Measurements from ENCODE around the gene ADCY5. TPM values are rescaled to one million over a fixed set of nuclear protein-coding genes. Genes with fewer than 3 reads are reported as not detected.

Gene ADCY5
- total RNA-seq, 2 donors from 2014 or later = 5.6 to 7.8 TPM

DNA sequence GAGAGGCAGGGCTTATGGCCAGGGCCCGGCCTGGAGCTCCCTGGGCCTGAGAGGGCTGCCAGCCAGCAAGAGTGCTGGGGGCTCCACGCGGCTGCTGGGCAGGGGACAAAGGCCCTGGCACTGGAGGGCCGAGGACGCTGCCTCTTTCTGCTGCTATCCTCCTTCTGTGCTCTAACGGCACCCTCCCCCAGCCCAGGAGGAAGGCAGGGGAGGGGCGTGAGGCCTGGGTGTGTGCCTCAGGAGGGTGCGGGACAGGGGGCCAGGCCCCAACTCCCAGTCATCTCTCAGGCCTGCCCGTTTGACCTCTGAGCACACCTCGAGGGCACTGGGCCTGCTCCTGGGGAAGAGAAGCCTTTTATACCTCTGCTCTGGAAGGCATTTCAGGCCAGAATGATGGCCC is 115.5 kb downstream of the ADCY5 start:
- no peaks in the 10 kb centered on the region for H3K27me3 ChIP-seq
- DNase-seq = no peak
- H3K4me3 ChIP-seq = no peak overlapping the region
- no peaks in the 10 kb centered on the region for H3K9me3 ChIP-seq
- no peaks in the 10 kb centered on the region for H3K36me3 ChIP-seq
- TF ChIP-seq, protein P1, sequence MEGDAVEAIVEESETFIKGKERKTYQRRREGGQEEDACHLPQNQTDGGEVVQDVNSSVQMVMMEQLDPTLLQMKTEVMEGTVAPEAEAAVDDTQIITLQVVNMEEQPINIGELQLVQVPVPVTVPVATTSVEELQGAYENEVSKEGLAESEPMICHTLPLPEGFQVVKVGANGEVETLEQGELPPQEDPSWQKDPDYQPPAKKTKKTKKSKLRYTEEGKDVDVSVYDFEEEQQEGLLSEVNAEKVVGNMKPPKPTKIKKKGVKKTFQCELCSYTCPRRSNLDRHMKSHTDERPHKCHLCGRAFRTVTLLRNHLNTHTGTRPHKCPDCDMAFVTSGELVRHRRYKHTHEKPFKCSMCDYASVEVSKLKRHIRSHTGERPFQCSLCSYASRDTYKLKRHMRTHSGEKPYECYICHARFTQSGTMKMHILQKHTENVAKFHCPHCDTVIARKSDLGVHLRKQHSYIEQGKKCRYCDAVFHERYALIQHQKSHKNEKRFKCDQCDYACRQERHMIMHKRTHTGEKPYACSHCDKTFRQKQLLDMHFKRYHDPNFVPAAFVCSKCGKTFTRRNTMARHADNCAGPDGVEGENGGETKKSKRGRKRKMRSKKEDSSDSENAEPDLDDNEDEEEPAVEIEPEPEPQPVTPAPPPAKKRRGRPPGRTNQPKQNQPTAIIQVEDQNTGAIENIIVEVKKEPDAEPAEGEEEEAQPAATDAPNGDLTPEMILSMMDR (IDR thresholded peaks at IDR 0.05) = no peak
- H3K9ac ChIP-seq (ENCODE audit: low read depth in 2 of 2, low read length in 2 of 2) = no peak overlapping the region
- no peak overlapping the region for H3K27ac ChIP-seq
- intact Hi-C loops (cut with DNase I) = no loop called here
- H3K4me1 ChIP-seq = no peaks in the 10 kb centered on the region

DNA sequence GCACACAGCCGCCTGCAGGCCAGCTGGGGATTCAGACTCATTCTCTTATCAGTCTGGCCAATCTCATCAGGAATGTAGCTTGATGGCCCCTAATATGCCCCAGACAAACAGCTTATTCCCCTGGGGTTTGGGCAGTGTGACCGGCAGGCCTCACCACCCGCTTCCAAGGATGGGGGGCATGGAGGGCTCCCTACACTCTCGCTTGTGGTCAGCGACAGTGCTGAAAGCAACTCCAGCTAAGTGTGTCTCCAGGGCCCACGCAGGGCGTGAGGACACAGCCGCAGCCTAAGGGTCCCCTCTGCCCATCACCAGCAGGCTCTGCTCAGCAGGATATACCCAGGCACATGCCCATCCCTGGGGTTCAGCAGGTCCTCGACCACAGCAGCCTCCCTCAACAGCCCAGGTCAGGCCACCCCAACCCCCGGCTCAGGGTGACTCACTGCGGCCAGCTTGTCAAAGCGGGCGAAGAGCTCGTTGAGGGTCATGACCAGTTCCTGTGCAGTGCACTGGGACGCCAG is 116.7 kb downstream of the ADCY5 start:
- no peak for DNase-seq
- Histone ChIP-seq H3K9ac (ENCODE audit: low read depth in 2 of 2, low read length in 2 of 2) (no peak overlapping the region), H3K36me3 (no peaks in the 10 kb centered on the region), H3K4me3 (no peak overlapping the region), H3K27me3 (no peaks in the 10 kb centered on the region), H3K9me3 (no peaks in the 10 kb centered on the region), H3K4me1 (no peaks in the 10 kb centered on the region), H3K27ac (no peak overlapping the region)
- intact Hi-C loops (cut with DNase I) = no loop called here
- TF ChIP-seq, protein P1 (IDR thresholded peaks at IDR 0.05) = no peak

DNA sequence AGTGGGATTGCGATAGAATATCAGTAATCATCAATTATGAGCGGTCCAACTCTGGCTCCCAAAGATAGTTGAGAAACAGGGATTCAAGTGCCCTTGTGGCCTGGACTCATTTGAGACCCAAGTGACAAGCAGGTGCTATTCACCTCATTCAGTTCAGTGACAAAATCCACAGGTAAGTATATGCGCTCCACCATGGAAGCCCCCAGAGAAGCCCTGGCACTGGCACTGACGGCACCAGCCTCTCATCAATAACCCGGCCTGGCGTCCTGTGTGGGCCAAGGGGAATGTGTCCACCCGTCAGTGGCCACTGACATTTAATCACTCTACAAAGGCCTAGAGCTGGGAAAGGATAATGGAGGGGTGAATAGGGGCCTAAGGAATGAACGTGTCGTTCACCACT is 117.2 kb downstream of the ADCY5 start:
- Histone ChIP-seq H3K4me1 (no peaks in the 10 kb centered on the region), H3K4me3 (no peak overlapping the region), H3K36me3 (no peaks in the 10 kb centered on the region), H3K9ac (ENCODE audit: low read depth in 2 of 2, low read length in 2 of 2) (no peak overlapping the region), H3K27ac (no peak overlapping the region), H3K27me3 (no peaks in the 10 kb centered on the region), H3K9me3 (no peaks in the 10 kb centered on the region)
- intact Hi-C loops (cut with DNase I) = no loop called here
- no peak for DNase-seq
- TF ChIP-seq, protein P1 (IDR thresholded peaks at IDR 0.05) = no peak

DNA sequence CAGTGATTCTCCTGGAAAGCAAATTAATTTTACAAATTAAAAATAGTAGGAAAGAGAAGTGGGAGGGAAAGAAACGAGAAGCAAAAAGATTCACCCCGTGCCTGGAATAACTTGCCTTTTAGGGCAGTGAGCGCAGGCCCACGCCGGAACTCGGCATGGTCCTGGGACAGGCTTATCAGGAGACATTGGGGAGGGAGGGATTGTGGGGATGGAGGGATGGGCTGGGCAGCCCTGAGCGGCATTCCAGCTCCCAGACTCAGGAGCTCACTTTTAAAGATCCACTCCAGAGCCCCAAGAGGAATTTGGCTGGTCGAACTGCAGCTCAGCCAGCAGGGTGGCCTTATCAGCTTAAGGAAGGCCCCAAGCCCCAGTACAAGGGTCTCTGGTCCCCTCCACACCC is 117.9 kb downstream of the ADCY5 start:
- H3K36me3 ChIP-seq = no peaks in the 10 kb centered on the region

DNA sequence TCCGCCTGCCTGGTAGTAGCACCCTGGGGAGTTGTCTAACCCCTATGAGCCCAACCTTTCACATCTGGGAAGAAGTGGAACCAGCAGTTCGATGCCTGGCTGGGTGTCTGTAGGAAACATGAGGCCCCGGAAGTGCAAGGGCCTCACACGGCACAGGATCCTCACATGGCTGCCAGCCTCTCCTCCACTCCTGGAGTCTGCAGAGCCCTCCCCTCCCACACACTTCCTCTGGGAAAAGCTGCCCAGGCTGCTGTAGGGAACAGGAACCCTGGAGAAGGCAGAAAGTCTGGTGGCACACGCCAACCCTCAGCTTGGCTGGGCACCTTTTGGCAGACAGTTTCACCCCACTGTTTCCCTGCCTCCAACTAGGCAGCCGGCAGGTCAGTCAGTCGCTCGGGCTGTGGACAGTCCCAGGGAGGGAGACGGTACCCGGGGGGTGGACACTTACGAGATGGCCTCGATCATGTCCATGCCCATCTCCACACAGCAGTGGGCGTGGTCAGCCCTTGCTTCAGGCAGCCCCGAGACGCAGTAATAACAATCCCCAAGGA is 118.4 kb downstream of the ADCY5 start:
- TF ChIP-seq, protein P1 (IDR thresholded peaks at IDR 0.05) = no peak

More for the DNA sequence above, 117.9 kb downstream of the ADCY5 start:
- no peak for DNase-seq
- Histone ChIP-seq H3K9ac (ENCODE audit: low read depth in 2 of 2, low read length in 2 of 2) (no peak overlapping the region), H3K4me3 (no peak overlapping the region), H3K4me1 (no peaks in the 10 kb centered on the region), H3K27ac (no peak overlapping the region), H3K27me3 (no peaks in the 10 kb centered on the region), H3K9me3 (no peaks in the 10 kb centered on the region)
- TF ChIP-seq, protein P1 (IDR thresholded peaks at IDR 0.05) = no peak
- intact Hi-C loops (cut with DNase I) = no loop called here

More for the DNA sequence above, 118.4 kb downstream of the ADCY5 start:
- no peak for DNase-seq
- H3K36me3 ChIP-seq = no peaks in the 10 kb centered on the region
- H3K4me3 ChIP-seq = no peak overlapping the region
- H3K4me1 ChIP-seq = no peaks in the 10 kb centered on the region
- H3K27ac ChIP-seq = no peak overlapping the region
- intact Hi-C loops (cut with DNase I) = no loop called here
- H3K9ac ChIP-seq (ENCODE audit: low read depth in 2 of 2, low read length in 2 of 2) = no peak overlapping the region
- no peaks in the 10 kb centered on the region for H3K9me3 ChIP-seq
- no peaks in the 10 kb centered on the region for H3K27me3 ChIP-seq
